GM19240 (cell line): ENCODE measurements around the gene CAMTA1.
"Not testable (repeated sequence)": the region's sequence is repeated elsewhere in the genome, so short reads cannot be mapped to it uniquely, and the experiment has no call there.

Experiments used
- DNase-seq: peaks from one replicate; pipeline ENCODE4 v3.0.0; 2011; ENCODE audit warnings: low spot score; ENCODE audit not compliant: insufficient read length

Gene CAMTA1

DNA sequence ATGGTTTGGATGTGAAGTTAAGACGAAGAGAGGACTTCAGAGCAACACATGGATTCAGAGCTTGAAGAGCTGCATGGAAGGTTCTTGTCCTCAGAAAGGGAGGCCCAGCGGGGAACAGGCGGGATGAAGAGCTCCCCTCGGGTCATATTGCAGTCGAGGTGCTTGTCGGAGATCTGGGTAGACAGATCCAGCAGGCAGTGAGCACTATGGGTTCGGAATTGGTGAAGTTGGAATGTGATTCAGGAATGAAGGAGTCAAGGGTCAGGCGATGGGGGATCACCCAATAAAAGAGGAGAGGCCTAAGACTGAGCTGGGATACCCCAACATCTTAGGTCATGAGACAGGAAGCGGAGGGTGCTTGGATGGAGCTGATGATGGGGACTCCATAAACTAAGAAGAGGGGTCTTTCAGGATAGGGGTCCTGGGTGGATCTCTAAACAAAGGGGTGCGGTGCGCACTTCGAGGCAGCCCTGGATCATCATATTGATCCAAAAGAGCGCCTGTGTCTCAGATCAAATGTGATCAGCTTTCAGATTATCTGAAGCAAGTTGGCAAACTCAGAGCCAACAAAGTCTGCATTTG lies 809.6 kb downstream of the CAMTA1 start:
- no peak for DNase-seq

DNA sequence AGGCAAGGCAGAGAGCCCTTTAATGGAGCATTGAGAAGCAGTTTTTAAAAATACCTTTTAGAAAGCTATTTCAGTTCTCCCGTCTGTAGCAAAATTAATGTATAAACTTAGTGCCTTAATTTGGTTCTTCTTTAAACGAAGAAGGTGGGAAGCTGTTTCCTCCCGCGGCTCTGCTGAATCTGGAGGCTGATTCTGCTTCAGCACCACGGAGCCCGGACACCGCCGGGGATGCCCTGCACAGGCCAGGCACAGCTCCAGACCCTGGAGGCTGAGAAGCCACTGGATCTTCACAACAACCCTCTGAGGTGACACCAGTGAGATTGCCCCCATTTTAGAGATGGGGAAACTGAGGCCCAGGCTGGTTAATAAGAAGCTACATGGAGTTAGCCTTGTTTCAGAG lies 810.1 kb downstream of the CAMTA1 start:
- DNase-seq = no peak

DNA sequence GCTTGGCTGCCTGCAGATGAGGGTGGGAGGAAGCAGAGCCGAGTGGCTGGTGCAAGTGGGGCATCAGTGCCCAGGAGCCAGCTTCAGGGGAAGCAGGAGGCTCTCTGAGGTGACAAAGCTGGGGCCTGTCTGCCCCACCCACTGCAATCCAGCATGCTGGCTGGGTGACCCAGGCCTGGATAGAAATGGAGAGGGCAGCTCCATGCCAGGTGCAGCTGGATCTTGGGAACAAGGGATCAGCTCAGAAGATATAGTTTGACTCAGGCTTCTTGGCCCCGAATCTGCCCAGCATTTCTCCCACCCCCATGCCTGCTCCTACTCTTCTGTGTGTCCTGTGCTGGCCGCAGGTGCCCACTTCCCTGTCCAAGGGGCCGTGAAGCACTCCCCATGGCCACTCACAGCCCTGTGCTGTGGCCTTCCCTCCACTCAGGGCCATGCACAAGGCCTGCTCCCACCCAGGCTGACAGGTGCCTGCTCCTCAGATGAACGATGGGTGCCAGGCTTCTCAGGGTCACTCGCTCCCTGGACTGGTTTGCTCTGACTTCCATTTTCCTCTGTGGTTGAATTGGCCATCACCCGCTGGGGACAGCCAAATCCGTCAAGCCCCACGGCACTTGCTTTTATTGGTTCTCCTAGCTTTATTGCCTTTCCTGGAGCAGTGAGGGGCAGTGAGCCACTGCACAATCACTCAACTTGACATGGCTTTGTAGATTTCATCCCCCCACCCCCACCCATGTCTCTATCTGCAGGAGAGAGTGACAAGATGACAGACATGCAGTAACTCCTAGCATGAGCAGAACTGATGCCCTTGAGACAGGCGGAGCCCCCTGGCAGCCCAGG lies 811.1 kb downstream of the CAMTA1 start:
- DNase-seq = no peak

DNA sequence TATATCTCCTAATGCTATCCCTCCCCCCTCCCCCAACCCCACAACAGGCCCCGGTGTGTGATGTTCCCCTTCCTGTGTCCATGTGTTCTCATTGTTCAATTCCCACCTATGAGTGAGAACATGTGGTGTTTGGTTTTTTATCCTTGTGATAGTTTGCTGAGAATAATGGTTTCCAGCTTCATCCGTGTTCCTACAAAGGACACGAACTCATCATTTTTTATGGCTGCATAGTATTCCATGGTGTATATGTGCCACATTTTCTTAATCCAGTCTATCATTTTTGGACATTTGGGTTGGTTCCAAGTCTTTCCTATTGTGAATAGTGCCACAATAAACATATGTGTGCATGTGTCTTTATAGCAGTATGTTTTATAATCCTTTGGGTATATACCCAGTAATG lies 812.8 kb downstream of the CAMTA1 start:
- not testable (repeated sequence) for DNase-seq

DNA sequence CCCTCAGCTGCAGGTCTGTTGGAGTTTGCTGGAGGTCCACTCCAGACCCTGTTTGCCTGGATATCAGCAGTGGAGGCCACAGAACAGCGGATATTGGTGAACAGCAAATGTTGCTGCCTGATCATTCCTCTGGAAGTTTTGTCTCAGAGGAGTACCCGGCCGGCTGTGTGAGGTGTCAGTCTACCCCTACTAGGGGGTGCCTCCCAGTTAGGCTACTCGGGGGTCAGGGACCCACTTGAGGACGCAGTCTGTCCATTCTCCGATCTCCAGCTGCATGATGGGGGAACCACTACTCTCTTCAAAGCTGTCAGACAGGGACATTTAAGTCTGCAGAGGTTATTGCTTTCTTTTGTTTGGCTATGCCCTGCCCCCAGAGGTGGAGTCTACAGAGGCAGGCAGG lies 819.7 kb downstream of the CAMTA1 start:
- not testable (repeated sequence) for DNase-seq

DNA sequence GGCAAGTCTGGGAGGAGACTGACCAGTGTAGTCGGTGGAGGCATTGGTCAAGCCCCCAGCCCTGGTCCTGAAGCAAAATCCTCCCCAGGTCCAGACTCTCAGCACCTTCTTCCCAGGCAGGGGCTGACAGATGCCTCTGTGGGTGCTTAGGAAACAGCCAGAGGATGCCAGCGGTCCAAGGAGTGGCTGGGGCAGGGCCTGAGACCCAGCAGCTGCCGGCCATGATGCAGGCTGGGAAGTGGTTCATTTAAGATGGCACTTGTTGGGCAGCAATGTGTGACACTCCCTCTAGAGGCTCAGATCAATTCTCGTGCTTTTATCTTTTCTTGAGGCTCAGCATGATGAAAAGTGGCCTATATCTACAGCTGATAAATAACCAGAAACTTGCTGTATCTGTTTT lies 820.8 kb downstream of the CAMTA1 start:
- DNase-seq = no peak

DNA sequence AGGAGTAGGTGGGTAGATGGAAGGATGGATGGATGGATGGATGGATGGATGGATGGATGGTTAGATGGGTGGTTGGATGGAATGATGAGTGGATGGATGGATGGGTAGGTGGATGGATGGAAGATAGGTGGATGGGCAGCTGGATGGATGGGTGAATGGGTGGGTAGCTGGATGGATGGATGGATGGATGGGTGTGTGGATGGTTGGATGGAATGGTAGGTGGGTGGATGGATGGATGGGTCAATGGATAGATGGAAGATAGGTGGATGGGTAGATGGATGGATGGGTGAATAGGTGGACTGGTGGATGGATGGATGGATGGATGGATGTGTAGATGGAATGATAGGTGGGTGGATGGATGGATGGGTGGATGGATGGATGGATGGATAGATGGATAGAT lies 821.8 kb downstream of the CAMTA1 start:
- DNase-seq = no peak

DNA sequence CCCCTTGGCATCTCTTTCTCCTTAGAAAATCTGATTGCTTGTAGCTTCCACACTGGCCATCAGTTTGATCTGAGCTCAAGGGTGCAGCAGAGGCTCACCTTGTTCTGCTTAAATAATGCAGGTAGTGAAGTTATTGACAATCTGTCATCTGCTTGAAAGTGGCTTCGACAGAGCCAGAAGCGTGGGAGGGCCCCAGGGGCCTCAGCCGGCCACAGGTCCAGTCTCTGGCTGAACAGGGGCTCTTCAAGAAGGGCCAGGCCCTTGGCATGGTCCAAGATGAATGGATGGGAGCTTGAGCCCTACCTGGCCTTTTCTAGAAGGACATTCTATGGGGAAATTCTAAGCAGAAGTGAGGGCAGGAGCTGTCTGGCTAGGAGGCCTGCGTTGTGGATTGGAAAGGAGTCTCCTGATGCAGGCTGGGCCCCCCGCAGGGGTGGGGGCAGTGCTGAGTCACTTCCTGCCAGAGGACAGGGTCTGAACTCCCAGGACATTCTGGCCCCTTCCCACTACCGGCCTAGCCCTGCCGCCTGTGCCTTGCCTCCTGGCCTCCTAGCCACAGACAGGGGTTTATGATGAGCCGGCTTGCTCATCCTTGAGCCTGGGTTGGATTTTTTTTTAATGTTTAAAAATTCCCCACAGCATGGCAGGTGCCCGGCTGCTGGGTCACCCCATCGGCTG lies 823.5 kb downstream of the CAMTA1 start:
- DNase-seq = no peak

DNA sequence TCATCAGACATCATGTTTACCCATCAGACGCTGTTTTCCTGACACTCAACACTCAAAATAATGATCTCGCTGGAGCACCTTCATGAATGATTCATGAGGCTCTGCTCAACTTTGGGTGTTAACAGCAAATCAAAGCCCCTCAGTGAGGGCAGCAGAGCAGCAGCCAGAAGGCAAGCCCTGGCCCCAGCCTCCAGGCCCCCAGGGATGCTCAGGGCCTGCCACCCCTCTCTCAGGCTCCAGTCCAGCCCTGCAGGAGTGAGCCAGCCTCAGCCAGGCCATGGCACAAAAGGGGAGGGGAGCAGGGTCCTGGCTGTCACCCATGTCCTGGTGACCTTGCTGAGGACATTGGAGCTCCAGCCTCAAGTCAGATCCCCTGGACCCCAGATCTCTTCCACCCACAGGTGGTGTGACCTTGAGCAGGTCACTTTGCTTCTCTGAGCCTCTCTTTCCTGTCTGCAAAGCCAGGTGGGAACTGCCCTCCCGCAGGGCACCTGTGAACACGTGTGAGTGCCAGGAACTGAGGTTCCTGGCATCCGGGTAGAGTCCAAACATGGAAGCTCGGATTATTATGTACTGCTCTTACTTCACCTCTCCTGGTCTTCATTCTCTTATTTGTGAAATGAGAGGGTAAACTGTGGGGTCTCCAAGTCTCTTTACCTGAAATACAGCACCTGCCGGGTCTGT lies 824.2 kb downstream of the CAMTA1 start:
- DNase-seq = no peak

DNA sequence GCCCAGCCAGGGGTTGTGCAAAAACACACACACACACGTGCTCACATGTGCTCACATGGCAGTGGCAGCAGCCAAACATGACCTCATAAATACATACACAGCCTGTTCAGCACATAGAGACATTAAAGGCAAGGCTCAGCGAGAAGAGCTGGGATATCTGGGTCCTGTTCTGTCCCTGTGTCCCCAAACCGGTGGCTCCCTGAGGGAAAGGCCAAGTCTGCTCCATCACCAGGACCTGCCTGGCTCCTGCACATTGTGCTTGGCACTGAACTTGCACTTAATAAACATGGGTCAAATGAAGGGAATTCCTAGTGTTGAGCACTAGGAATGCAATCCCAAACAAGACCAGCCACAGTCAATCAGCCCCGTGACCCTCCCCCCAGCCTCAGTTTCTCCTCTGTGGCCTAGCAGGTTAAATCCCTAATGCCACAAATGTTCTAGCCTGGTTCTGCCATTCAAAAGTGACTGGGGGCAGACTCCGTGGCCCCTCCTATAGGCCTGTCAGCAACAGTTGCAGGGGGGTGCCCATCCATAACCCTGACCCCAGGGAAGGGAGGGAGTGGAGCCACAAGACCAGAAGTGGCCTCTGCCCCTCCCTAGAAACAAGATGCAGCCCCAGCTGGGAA lies 825.0 kb downstream of the CAMTA1 start:
- DNase-seq = no peak

DNA sequence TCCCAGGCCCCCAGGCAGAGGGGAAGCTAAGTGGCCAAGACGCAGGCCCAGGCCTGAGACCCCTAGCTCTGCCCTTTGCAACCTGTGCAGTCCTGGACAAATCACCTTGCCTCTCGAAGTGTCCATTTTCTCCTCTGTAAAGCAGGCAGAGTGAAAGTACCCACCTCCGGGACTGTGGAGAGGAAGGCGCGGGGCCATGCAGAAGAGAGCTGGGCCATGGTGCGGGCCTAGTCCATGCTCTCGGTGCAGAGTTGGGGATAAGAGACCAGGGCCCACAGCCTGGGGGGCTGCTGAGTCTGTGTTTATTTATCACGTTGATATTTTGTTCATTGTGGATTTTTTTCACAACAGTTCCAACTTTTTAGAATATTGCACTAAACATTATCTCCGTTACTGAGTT lies 825.7 kb downstream of the CAMTA1 start:
- DNase-seq = no peak

DNA sequence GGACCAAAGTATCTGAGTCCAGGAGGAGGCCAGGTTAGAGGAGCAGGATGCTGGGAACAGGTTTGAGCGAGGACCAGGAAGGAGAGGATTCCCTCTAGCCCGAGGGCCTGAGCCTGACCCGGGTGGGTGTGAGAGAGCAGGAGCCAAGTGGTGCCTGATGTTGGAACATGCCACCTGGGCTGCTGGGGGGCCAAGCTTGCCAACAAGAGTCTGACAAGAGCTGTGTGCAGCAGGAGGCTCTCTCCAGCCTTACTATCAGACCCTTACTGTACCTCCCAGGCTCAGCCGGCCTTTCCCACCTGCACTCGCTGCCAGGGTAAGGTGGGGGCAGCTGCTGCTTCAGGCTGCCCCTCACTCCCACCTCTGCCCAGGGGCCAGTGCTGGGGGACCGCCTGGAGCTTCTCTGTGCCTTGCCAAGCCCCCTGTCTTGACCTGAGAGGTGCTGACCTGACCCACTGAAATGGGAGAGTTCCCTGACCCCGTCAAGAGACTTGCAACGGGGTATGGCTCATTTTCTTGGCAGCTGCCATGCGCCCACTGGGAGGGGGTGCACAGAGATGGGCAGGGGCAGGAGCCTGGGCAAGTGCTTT lies 826.3 kb downstream of the CAMTA1 start:
- no peak for DNase-seq

DNA sequence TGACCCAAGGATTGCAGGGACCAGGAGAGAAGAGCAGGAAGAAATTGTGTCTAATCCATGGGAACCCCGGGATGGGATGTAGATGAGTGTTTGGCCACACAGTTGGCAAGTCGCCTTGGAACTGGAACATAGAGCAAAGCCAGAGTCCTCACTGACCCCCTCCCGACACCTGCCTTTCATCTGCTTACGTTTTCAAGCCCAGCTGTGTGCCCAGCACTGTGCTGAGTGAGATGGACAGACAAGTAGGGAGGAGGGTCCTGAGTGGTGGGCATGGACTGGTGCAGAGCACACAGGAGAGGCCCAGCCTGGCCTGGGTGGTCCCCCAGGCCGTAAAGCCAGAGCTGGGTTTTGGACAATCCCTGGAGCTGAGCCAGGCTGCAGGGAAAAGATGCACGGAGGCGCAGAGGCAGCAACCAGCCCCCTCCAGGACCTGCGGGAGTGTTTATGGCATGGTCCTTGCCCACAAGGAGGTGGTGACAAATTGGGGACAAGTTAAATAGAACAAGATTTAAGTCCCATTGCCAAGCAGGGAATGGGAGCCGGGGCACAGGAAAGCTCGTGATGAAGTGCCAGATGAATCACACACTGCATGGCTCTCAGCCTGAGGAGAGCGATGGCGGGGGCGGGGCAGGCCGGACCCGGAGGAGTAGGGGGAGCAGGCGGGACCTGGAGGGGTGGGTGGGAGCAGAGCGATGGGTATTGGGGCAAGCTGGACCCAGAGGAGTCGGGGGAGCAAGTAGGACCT lies 828.0 kb downstream of the CAMTA1 start:
- DNase-seq = no peak

DNA sequence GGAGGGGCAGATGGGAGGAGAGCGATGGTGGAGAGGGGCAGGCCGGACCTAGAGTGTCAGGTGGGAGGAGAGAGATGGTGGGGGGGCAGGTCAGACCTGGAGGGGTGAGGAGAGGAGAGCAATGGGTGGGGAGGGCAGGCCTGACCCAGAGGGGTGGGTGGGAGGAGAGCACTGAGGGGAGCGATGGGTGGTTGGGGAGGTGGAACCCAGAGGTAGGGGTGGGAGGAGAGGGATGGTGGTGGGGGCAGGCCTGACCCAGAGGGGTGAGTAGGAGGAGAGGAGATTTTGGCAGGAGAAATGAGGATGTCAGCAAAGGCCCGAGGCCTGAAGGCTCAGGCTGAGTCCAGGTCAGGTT lies 828.6 kb downstream of the CAMTA1 start:
- DNase-seq = no peak

DNA sequence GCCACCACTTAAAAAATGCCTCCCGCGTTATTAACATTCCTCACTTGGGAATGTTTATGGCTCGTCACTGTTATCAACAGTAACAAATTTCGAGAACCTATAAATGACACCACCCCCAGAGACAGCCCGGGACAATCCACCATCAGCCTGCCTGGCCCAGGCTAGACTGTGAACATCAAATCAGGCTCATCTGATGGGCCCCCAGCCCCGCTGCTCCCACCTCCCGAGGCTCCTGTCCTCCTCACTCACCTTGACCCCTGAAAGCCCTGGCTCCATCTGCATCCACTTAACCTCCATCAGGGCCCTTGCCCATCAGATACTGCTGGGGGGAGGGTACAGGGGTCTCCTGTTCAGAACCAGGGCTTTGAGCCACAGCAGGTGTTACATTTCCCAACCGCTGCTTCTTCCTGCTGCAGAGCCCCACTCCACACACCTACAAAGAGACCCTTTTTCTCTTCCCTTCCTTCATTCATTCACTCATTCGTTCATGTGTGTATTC lies 829.4 kb downstream of the CAMTA1 start:
- DNase-seq = no peak

DNA sequence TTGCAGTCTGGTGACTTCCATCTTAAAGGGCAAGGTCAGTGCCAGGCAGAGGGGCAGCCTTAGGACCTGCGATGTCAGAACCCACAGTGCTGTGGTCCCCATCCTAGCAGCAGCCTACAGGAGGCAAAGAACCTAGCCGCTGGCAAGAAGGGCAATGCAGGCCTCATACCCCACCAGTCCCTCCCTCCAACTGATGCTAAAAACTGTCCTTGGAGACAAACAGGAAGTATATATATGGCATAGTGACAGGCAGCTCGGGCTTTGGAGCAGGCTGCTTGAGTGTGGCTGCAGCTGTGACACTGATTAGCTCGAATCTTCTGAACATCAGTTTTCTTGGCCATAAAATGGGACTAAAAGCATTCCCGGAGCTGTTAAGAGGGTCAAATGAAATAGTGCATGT lies 829.9 kb downstream of the CAMTA1 start:
- no peak for DNase-seq

DNA sequence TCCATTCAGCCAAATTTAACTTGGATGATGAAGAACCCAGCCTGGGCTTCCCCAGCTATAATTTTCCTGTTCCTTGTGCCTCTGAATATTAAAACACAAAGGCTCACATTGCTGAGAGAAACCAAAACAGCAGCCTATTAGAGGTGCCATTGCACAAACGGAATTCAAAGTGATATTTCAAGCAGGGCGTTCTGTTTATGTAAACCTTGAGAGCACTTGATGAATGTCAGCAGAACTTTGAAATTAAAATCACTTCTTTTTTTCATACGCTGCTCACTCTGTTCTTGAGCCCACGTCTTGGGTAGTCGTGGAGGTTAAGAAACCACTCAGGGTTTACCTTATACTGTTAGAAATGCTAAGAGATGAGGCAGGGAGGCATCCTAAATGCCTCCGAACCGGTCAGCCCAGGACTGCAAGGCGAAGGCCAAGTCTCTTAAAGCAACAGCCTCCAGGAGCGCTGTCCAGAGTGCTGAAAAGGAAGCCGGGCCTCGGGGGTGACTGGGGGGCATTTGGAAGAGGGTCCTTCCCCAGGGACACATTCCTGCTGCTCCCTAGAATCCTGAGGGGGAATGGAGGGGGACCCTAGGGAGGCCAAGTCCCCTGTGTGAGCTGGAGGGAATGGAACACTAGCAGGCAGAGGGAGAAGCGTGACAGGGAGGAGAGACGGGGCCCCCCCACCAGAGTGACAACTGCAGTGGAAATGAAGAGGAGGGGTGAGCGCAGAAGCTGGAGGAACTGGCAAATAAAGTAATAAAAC lies 831.0 kb downstream of the CAMTA1 start:
- peak; percentile 19 for DNase-seq

DNA sequence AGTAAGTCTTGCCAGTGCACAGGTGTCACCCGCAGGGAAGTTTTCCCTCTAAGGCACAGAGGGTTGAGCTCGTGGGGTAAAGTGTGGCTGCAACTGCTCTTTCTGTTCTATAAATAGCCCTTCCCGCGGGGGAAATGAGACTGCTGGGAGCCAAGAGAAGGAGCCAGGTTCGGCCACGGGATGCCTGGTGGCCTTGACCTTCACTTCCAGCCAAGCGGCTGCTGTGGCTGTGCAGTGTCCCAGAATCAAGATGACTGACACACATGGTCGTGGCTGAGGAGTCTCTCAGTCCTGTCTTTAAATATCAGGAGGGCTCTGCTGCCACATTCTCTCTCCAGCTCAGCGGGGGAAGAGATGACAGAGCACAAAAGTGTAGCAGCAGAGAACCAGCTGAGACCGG lies 831.7 kb downstream of the CAMTA1 start:
- DNase-seq = no peak

DNA sequence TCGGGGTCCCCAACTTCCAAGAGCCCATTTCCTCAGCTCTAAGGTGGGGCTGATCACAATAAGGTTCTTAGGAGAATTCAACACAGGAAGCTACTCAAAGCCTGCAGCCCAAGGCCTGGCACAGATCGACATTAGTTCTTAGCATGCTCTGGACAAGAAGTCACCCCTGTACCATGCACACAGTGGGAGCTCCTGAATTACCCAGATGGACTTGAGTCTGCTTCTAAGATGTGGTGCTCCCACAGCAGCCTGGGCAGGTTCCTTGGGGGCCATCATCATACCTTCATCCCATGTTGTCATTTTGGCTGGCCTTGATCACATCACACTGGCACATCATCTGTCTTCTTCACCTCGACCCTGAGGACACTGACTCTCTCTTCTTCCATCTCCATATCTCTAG lies 832.6 kb downstream of the CAMTA1 start:
- DNase-seq = no peak

DNA sequence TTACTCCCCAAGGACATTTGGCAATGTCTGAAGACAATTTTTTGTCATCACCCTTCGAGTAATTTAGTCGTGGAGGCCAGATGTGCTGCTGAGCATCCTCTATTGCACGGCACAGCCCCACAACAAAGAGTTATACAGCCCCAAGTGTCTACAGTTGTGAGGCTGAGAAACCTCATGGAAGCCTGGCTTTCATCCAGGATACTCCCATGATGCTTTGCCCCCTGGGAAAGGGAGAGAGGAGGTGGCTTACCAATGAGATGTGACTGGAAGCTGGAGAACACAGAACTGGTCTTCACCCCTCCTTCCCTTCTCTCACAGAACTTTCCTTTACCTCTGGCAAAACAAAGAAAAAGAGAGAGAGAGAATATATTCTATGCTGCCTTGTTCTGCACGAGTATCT lies 834.9 kb downstream of the CAMTA1 start:
- DNase-seq = no peak
